Measurements from ENCODE around the gene PLPPR4.

DNA sequence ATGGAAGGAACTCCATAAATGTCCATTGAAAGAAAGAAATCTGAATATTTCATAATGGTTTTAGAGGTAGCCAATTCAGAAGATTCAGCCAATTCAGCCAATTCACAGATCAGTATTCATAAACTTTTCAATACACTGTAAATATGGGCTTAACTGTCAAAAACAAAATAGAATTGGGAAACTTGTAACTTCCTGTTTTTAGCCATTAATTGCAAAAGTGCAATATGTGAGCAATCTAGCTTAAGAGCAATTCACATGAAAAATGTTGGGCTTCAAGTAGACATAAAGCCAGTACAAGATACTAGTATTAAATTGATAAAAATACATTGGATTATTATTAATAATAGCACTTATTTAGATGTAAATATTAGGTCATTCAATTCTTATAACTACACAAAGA is 27.5 kb upstream of the PLPPR4 start:
- TF ChIP-seq CTCF (conservative IDR thresholded peaks at IDR 0.05; ENCODE audit: low read depth, low read length): no peak
- TF ChIP-seq POLR2A (IDR thresholded peaks at IDR 0.05; ENCODE audit: low read depth, low read length): no peak
- TF ChIP-seq CHD1 (IDR thresholded peaks at IDR 0.05; ENCODE audit: low read depth, low read length): no peak
- TF ChIP-seq RAD21 (IDR thresholded peaks at IDR 0.05; ENCODE audit: low read length): no peak

All from IMR-90 (cell line).